Neuronal stem cell (in vitro differentiated cells): ENCODE measurements around the gene SLITRK2.
A peak's percentile ranks its signal among the peaks of the same experiment; 100 is the strongest.

ENCODE experiments used
- DNase-seq: peaks from one replicate; pipeline ENCODE4 v3.0.0-alpha.2; 2013; ENCODE audit warnings: low spot score
- H2AFZ ChIP-seq: one replicate; pipeline ENCODE4 v1.6.1; 2013; ENCODE audit warnings: mild to moderate bottlenecking, low read length, inconsistent platforms
- H2AK5ac ChIP-seq: 2 replicates; pipeline ENCODE4 v1.6.1; 2013; ENCODE audit warnings: low read depth, mild to moderate bottlenecking, inconsistent platforms, low read length, moderate library complexity, mixed read lengths
- H2BK120ac ChIP-seq: 2 replicates; pipeline ENCODE4 v1.6.1; 2013; ENCODE audit warnings: low read depth, mild to moderate bottlenecking, inconsistent platforms, low read length, moderate library complexity, mixed read lengths
- H2BK12ac ChIP-seq: one replicate; pipeline ENCODE4 v1.6.1; 2013; ENCODE audit warnings: low read length, inconsistent platforms
- H2BK15ac ChIP-seq: 2 replicates; pipeline ENCODE4 v1.6.1; 2013; ENCODE audit warnings: mild to moderate bottlenecking, low read length, inconsistent platforms, mixed read lengths
- H2BK5ac ChIP-seq: one replicate; pipeline ENCODE4 v1.6.1; 2013; ENCODE audit warnings: inconsistent platforms, mild to moderate bottlenecking, low read length, moderate library complexity
- H3K14ac ChIP-seq: one replicate; pipeline ENCODE4 v1.6.1; 2013; ENCODE audit warnings: low read length, inconsistent platforms
- H3K18ac ChIP-seq: 2 replicates; pipeline ENCODE4 v1.6.1; 2013; ENCODE audit warnings: low read length, inconsistent platforms
- H3K23ac ChIP-seq: 2 replicates; pipeline ENCODE4 v1.6.1; 2013; ENCODE audit warnings: low read depth, mild to moderate bottlenecking, mixed read lengths, low read length, inconsistent platforms; ENCODE audit not compliant: poor library complexity
- H3K27ac ChIP-seq: replicated peaks from 3 replicates; pipeline ENCODE4 v1.5.1; 2013; ENCODE audit warnings: low read length, inconsistent platforms
- H3K27me3 ChIP-seq, 3 experiments: 2 replicates each; pipeline ENCODE4 v1.6.1; 2013; ENCODE audit warnings: low read length in 3 of 3, mild to moderate bottlenecking in 2 of 3, inconsistent platforms in 1 of 3, low read depth in 1 of 3, mixed read lengths in 1 of 3, moderate library complexity in 1 of 3; ENCODE audit not compliant: control insufficient read depth in 3 of 3, insufficient read depth in 3 of 3
- H3K36me3 ChIP-seq, 2 donors: replicated peaks in 1 of 2; 2 replicates each; pipeline ENCODE4 v1.6.1; 2013; ENCODE audit warnings: low read length in 2 of 2; ENCODE audit not compliant: control insufficient read depth in 2 of 2, insufficient read depth in 2 of 2
- H3K4ac ChIP-seq: 2 replicates; pipeline ENCODE4 v1.6.1; 2013; ENCODE audit warnings: inconsistent platforms, mild to moderate bottlenecking, low read length, moderate library complexity
- H3K4me1 ChIP-seq, 2 donors: 1 replicate in 1 of 2; 2 replicates in 1 of 2; pipeline ENCODE4 v1.6.1; 2013; ENCODE audit warnings: low read length in 2 of 2, low read depth in 1 of 2; ENCODE audit not compliant: control insufficient read depth in 2 of 2, insufficient read depth in 1 of 2
- H3K4me2 ChIP-seq: one replicate; pipeline ENCODE4 v1.6.1; 2013; ENCODE audit warnings: mild to moderate bottlenecking, low read length, inconsistent platforms; ENCODE audit not compliant: insufficient read depth, poor library complexity, severe bottlenecking
- H3K4me3 ChIP-seq, 2 donors: 2 replicates each; pipeline ENCODE4 v1.5.1; 2013; ENCODE audit warnings: low read length in 2 of 2, mild to moderate bottlenecking in 2 of 2, inconsistent platforms in 1 of 2, moderate library complexity in 1 of 2
- H3K79me1 ChIP-seq: one replicate; pipeline ENCODE4 v1.6.1; 2013; ENCODE audit warnings: low read depth, mild to moderate bottlenecking, inconsistent platforms, low read length, moderate library complexity
- H3K9ac ChIP-seq: one replicate; pipeline ENCODE4 v1.6.1; 2013; ENCODE audit warnings: mild to moderate bottlenecking, low read depth, low read length, inconsistent platforms; ENCODE audit not compliant: poor library complexity
- H3K9me3 ChIP-seq, 2 donors: replicated peaks in 1 of 2; 2 replicates each; pipeline versions ENCODE3 to v1.6.1; 2013; ENCODE audit warnings: low read length in 2 of 2, mild to moderate bottlenecking in 2 of 2, inconsistent platforms in 1 of 2, low read depth in 1 of 2, mixed read lengths in 1 of 2, moderate library complexity in 1 of 2; ENCODE audit not compliant: control insufficient read depth in 2 of 2, insufficient read depth in 1 of 2
- H4K8ac ChIP-seq: one replicate; pipeline ENCODE4 v1.6.1; 2013; ENCODE audit warnings: low read depth, mild to moderate bottlenecking, inconsistent platforms, low read length, moderate library complexity
- H4K91ac ChIP-seq: one replicate; pipeline ENCODE4 v1.6.1; 2013; ENCODE audit warnings: low read length, low read depth, mild to moderate bottlenecking, inconsistent platforms; ENCODE audit not compliant: poor library complexity
- WGBS, 2 donors: extraction: QIAGEN DNeasy Blood & Tissue Kit; methylation state at CpG; one replicate each; pipeline ENCODE4 v1.1.7; 2013; ENCODE audit warnings: missing lambda C conversion rate in 2 of 2, mixed read lengths in 1 of 2; ENCODE audit not compliant: insufficient read length in 2 of 2, insufficient replicate concordance in 1 of 2; ENCODE audit errors: extremely low coverage in 2 of 2; 5-methylcytosine and 5-hydroxymethylcytosine counted together

Gene SLITRK2

GRCh38 chrX:145821291-145821897, 3.8 kb downstream of the SLITRK2 start:
- Histone ChIP-seq H4K8ac (no peak overlapping the region), H3K23ac (no peak overlapping the region), H3K27me3 (peaks cover 0 to 69% (median 47%) of the 10 kb centered on the region in 3 experiments), H2BK15ac (no peak overlapping the region), H3K27ac (no peak overlapping the region), H3K18ac (no peak overlapping the region), H3K79me1 (no peaks in the 10 kb centered on the region), H3K4me2 (peak overlapping the region; percentile 66), H3K9me3 (no peaks in the 10 kb centered on the region), H2AFZ (peak overlapping the region; percentile 17), H3K9ac (no peak overlapping the region), H3K36me3 (no peaks in the 10 kb centered on the region), H2BK5ac (no peak overlapping the region), H4K91ac (no peak overlapping the region), H3K4ac (no peak overlapping the region), H2BK120ac (no peak overlapping the region), H3K14ac (no peak overlapping the region), H2BK12ac (no peak overlapping the region), H3K4me3 (peak overlapping the region in 1 of 2 donors; percentile 70), H2AK5ac (no peak overlapping the region), H3K4me1 (no peaks in the 10 kb centered on the region)
- no CpG with 5 or more reads among the region's 30 CpGs for WGBS, 2 donors
- DNase-seq: no peak

- Histone ChIP-seq H2BK5ac (no peak overlapping the region), H3K36me3 (no peaks in the 10 kb centered on the region), H2AFZ (no peak overlapping the region), H3K27ac (no peak overlapping the region), H3K14ac (no peak overlapping the region), H2BK120ac (no peak overlapping the region), H3K4me1 (no peaks in the 10 kb centered on the region), H3K4me3 (peak overlapping the region in 1 of 2 donors; percentile 70), H2BK15ac (no peak overlapping the region), H2AK5ac (no peak overlapping the region), H3K79me1 (no peaks in the 10 kb centered on the region), H3K4me2 (peak overlapping the region; percentile 66), H3K9ac (no peak overlapping the region), H3K9me3 (no peaks in the 10 kb centered on the region), H4K91ac (no peak overlapping the region), H3K23ac (no peak overlapping the region), H3K18ac (no peak overlapping the region), H3K4ac (no peak overlapping the region), H3K27me3 (peaks cover 0 to 62% (median 41%) of the 10 kb centered on the region in 3 experiments), H2BK12ac (no peak overlapping the region), H4K8ac (no peak overlapping the region)
- WGBS, 2 donors: no CpG with 5 or more reads among the region's 33 CpGs
- DNase-seq: no peak
These were observed 4.4 kb downstream of the SLITRK2 start for GRCh38 chrX:145821898-145822571.

- Histone ChIP-seq H2AK5ac (no peak overlapping the region), H2BK12ac (no peak overlapping the region), H3K18ac (no peak overlapping the region), H2BK120ac (no peak overlapping the region), H3K14ac (no peak overlapping the region), H3K23ac (no peak overlapping the region), H4K8ac (no peak overlapping the region), H3K9me3 (no peaks in the 10 kb centered on the region), H3K36me3 (no peaks in the 10 kb centered on the region), H2BK5ac (no peak overlapping the region), H4K91ac (no peak overlapping the region), H2AFZ (no peak overlapping the region), H3K27ac (no peak overlapping the region), H3K4ac (no peak overlapping the region), H3K4me3 (no peak overlapping the region), H2BK15ac (no peak overlapping the region), H3K79me1 (no peaks in the 10 kb centered on the region), H3K4me2 (no peak overlapping the region), H3K4me1 (no peaks in the 10 kb centered on the region), H3K9ac (no peak overlapping the region), H3K27me3 (peaks cover 0 to 53% (median 32%) of the 10 kb centered on the region in 3 experiments)
- whole genome bisulfite sequencing, 2 donors: no CpG with 5 or more reads among the region's 7 CpGs
- DNase-seq: no peak
These were observed 5.5 kb downstream of the SLITRK2 start for GRCh38 chrX:145823132-145823531.

- Histone ChIP-seq H3K9me3 (no peaks in the 10 kb centered on the region), H3K36me3 (no peaks in the 10 kb centered on the region), H4K91ac (no peak overlapping the region), H2BK5ac (no peak overlapping the region), H3K79me1 (no peaks in the 10 kb centered on the region), H3K18ac (no peak overlapping the region), H2AFZ (no peak overlapping the region), H3K4me3 (no peak overlapping the region), H3K4me1 (no peaks in the 10 kb centered on the region), H2BK120ac (no peak overlapping the region), H3K14ac (no peak overlapping the region), H3K9ac (no peak overlapping the region), H3K27ac (no peak overlapping the region), H4K8ac (no peak overlapping the region), H2BK15ac (no peak overlapping the region), H3K27me3 (peaks cover 0 to 25% (median 13%) of the 10 kb centered on the region in 3 experiments), H3K23ac (no peak overlapping the region), H2AK5ac (no peak overlapping the region), H3K4me2 (no peak overlapping the region), H2BK12ac (no peak overlapping the region), H3K4ac (no peak overlapping the region)
- WGBS, 2 donors: no CpG with 5 or more reads among the region's 4 CpGs
- no peak for DNase-seq
These were observed 8.3 kb downstream of the SLITRK2 start for GRCh38 chrX:145825896-145826295.
